OCI-LY3 (cell line): ENCODE data around the gene TPMT.

ENCODE experiments used
- H2AFZ ChIP-seq: fragments of 200-600, 300-600 bp; shearing (Covaris generic); 2 replicates; pipeline ENCODE4 v1.6.0; 2014; ENCODE audit warnings: antibody characterized with exemption, low read depth, low read length
- H3K27ac ChIP-seq: fragments of 200-600, 300-600 bp; sonication (generic); 2 replicates; pipeline ENCODE4 v1.5.1; 2014; ENCODE audit warnings: mild to moderate bottlenecking, low read length, moderate library complexity, mixed read lengths
- H3K27me3 ChIP-seq: fragments of 200-600, 300-600 bp; sonication (generic); 2 replicates; pipeline ENCODE4 v1.6.1; 2014; ENCODE audit warnings: low read depth, low read length, mixed read lengths
- H3K36me3 ChIP-seq: fragments of 200-600, 300-600 bp; sonication (generic); replicated peaks from 2 replicates; pipeline ENCODE3; 2014; ENCODE audit warnings: low read depth, low read length, mixed read lengths
- H3K4me1 ChIP-seq: fragments of 300-600, 200-600 bp; sonication (generic); 2 replicates; pipeline ENCODE4 v1.6.1; 2014; ENCODE audit warnings: low read length, mixed read lengths
- H3K4me2 ChIP-seq: fragments of 200-600, 300-600 bp; sonication (generic); 2 replicates; pipeline ENCODE4 v1.6.1; 2014; ENCODE audit warnings: low read length, mixed read lengths
- H3K4me3 ChIP-seq: fragments of 300-600, 200-600 bp; sonication (generic); 2 replicates; pipeline ENCODE4 v1.5.1; 2014; ENCODE audit warnings: antibody characterized with exemption, mild to moderate bottlenecking, low read length, moderate library complexity
- H3K79me2 ChIP-seq: fragments of 300-600, 200-600 bp; shearing (Covaris generic); 2 replicates; pipeline ENCODE4 v1.6.1; 2014; ENCODE audit warnings: mild to moderate bottlenecking, low read length, mixed read lengths
- H3K9ac ChIP-seq: fragments of 300-600, 200-600 bp; shearing (Covaris generic); 2 replicates; pipeline ENCODE4 v1.6.0; 2014; ENCODE audit warnings: mild to moderate bottlenecking, low read length, moderate library complexity
- H3K9me3 ChIP-seq: fragments of 200-600, 300-600 bp; shearing (Covaris generic); 2 replicates; pipeline ENCODE4 v1.6.1; 2014; ENCODE audit warnings: low read length, mixed read lengths; ENCODE audit not compliant: insufficient read depth
- H4K20me1 ChIP-seq: fragments of 200-600, 300-600 bp; sonication (generic); 2 replicates; pipeline ENCODE4 v1.6.1; 2016; ENCODE audit warnings: low read length, mixed read lengths; ENCODE audit not compliant: insufficient read depth
- CTCF ChIP-seq: fragments of 200-600, 300-600 bp; sonication (generic); IDR thresholded peaks from 2 replicates; pipeline ENCODE4 v1.5.1; 2014; ENCODE audit warnings: antibody characterized with exemption, low read length, low read depth
- EZH2phosphoT487 ChIP-seq: fragments of 200-600 bp; shearing (Covaris generic); IDR thresholded peaks from 2 replicates; pipeline ENCODE4 v1.6.1; 2018; ENCODE audit warnings: antibody characterized with exemption, mixed run types, low read depth

TPMT gene

GRCh38 chr6:18154507-18155149, at the start of gene TPMT:
TPMT (minus strand) TSS chr6:18155077; CDS start chr6:18149127, 5,950 bp downstream.
- peak within 1 kb of the TSS; percentile 81 for H3K4me2 ChIP-seq
- H3K9ac ChIP-seq: peak within 1 kb of the TSS; percentile 86
- H3K27ac ChIP-seq: peak within 1 kb of the TSS; percentile 74
- peaks cover 27% of the 10 kb centered on the region for H3K4me1 ChIP-seq
- peak within 1 kb of the TSS; percentile 66 for H2AFZ ChIP-seq
- TF ChIP-seq CTCF: no peak
- TF ChIP-seq EZH2phosphoT487: no peak
- H3K4me3 ChIP-seq: peak within 1 kb of the TSS; percentile 95
- H3K79me2 ChIP-seq: peaks cover 3% of the 10 kb centered on the region; the same call in 1 of the 2 replicates
- no peaks in the 10 kb centered on the region for H3K27me3 ChIP-seq
- H4K20me1 ChIP-seq: no peaks in the 10 kb centered on the region
- H3K9me3 ChIP-seq: no peaks in the 10 kb centered on the region
- H3K36me3 ChIP-seq: peaks cover 4% of the 10 kb centered on the region

GRCh38 chr6:18203786-18204185, 48.9 kb upstream of the TPMT start:
- peaks cover 7% of the 10 kb centered on the region for H3K36me3 ChIP-seq
- no peak overlapping the region for H3K4me3 ChIP-seq
- H3K27ac ChIP-seq: no peak overlapping the region
- TF ChIP-seq CTCF: no peak
- no peak for TF ChIP-seq EZH2phosphoT487
- H3K27me3 ChIP-seq: no peaks in the 10 kb centered on the region
- H4K20me1 ChIP-seq: no peaks in the 10 kb centered on the region
- no peaks in the 10 kb centered on the region for H3K79me2 ChIP-seq
- H3K9me3 ChIP-seq: no peaks in the 10 kb centered on the region
- H3K4me1 ChIP-seq: peaks cover 7% of the 10 kb centered on the region
- H3K9ac ChIP-seq: no peak overlapping the region
- H3K4me2 ChIP-seq: no peak overlapping the region
- H2AFZ ChIP-seq: no peak overlapping the region

DNA sequence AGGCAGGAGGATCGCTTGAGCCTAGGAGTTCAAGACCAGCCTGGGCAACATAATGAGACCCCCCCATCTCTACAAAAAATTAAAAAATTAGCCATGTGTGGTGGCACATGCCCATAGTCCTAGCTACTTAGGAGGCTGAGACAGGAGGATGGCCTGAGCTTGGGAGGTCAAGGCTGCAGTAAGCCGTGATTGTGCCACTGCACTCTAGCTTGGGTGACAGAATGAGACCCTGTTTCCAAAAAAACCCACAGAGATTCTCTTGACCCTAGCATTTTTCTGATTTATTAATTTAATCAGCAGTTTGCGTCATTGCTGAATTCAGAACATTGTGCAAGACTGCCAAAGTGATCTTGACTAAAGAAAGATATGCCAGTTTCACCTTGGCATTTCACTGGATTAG, 37.1 kb upstream of the TPMT start:
- H3K4me3 ChIP-seq: no peak overlapping the region
- no peaks in the 10 kb centered on the region for H3K9me3 ChIP-seq
- TF ChIP-seq CTCF (no peak), EZH2phosphoT487 (no peak)
- no peaks in the 10 kb centered on the region for H4K20me1 ChIP-seq
- H3K9ac ChIP-seq: no peak overlapping the region
- H3K27ac ChIP-seq: no peak overlapping the region
- H3K4me1 ChIP-seq: peaks cover under 1% of the 10 kb centered on the region
- no peaks in the 10 kb centered on the region for H3K79me2 ChIP-seq
- H3K4me2 ChIP-seq: no peak overlapping the region
- H3K36me3 ChIP-seq: peaks cover 2% of the 10 kb centered on the region
- H3K27me3 ChIP-seq: no peaks in the 10 kb centered on the region
- no peak overlapping the region for H2AFZ ChIP-seq

DNA sequence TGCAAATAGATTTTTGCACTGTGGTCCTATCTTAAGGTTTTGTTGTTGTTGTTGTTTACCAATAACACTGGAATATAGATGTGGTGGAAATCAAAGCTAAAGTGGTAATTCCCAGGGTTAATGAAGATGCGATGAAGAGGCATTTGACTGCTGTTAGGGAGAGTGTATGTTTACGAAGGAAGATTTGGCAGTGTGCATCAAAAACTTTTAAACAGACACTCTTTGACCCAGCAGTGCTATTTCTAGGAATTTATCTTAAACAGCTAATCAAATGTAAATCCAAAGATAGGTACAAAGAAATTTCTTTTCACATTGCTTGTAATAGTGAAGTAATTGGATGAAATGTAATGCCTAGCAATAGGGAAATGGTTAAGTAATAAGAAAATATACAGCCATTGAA, 34.3 kb upstream of the TPMT start:
- no peaks in the 10 kb centered on the region for H3K9me3 ChIP-seq
- no peak overlapping the region for H2AFZ ChIP-seq
- TF ChIP-seq EZH2phosphoT487: no peak
- TF ChIP-seq CTCF: no peak
- H3K4me1 ChIP-seq: peaks cover 14% of the 10 kb centered on the region
- no peaks in the 10 kb centered on the region for H3K27me3 ChIP-seq
- H3K79me2 ChIP-seq: no peaks in the 10 kb centered on the region
- no peak overlapping the region for H3K9ac ChIP-seq
- peaks cover 5% of the 10 kb centered on the region for H3K36me3 ChIP-seq
- no peak overlapping the region for H3K4me2 ChIP-seq
- H3K27ac ChIP-seq: no peak overlapping the region
- no peak overlapping the region for H3K4me3 ChIP-seq
- H4K20me1 ChIP-seq: no peaks in the 10 kb centered on the region
